K562 (cell line): ENCODE results near the gene OR10J5. TPM values are rescaled to one million over a fixed set of nuclear protein-coding genes. Genes with fewer than 3 reads are reported as not detected.

ENCODE experiments used
- ATAC-seq: fragments of 200-7000 bp; cut with Tn5 transposase; 3 replicates; pipeline ENCODE4 v1.9.1; 2020; ENCODE audit warnings: moderate library complexity
- Bru-seq: library from RNA; stranded (reverse); fragments of 400-500 nt; gene quantifications from one replicate; lab custom pipeline; 2021; lab: Mats Ljungman, UMichigan
- BruChase-seq, 2 experiments: library from RNA; stranded (reverse); fragments of 400-500 nt; gene quantifications; one replicate each; lab custom pipeline; 2021; lab: Mats Ljungman, UMichigan
- BruUV-seq: library from RNA; stranded (reverse); fragments of 400-500 nt; replicated peaks from 2 replicates; lab custom pipeline; 2021; lab: Mats Ljungman, UMichigan
- CTCF ChIA-PET: fragments of 300-600 bp; formaldehyde crosslinking; extraction: SDS; loops from one replicate; lab custom pipeline; 2021; ENCODE audit warnings: low intra/inter-chr PET ratio; lab: Yijun Ruan, JAX
- POLR2A ChIA-PET: fragments of 300-600, 350-650 bp; sonication (Branson Sonifier 250); formaldehyde crosslinking; extraction: SDS; loops from one replicate; lab custom pipeline; 2021; ENCODE audit warnings: antibody characterized with exemption, inconsistent platforms; lab: Yijun Ruan, JAX
- DNase-seq, 4 experiments: peaks; one replicate each; pipeline versions ENCODE4 v3.0.0 to v3.0.0-alpha.2; 2011 to 2018; ENCODE audit warnings: low spot score in 3 of 4, mixed read lengths in 3 of 4; ENCODE audit errors: extremely low read depth in 1 of 4
- FAIRE-seq: peaks from 2 replicates; lab custom pipeline; 2011; peaks lifted over from hg19 to GRCh38; lab: Jason Lieb, UNC
- H2AFZ ChIP-seq: 2 replicates; pipeline ENCODE4 v1.6.0; 2011; ENCODE audit warnings: low read depth, low read length, control low read depth, inconsistent platforms
- H3K27ac ChIP-seq: fragments of 200-600 bp; 3 replicates; pipeline ENCODE4 v1.8.0; 2011; ENCODE audit warnings: low read depth, mild to moderate bottlenecking, control low read depth, inconsistent platforms, low read length, moderate library complexity, mixed read lengths; ENCODE audit errors: extremely low read depth
- H3K27me3 ChIP-seq, 2 experiments: fragments of 300-600 bp in 1 of 2; 2 replicates in 1 of 2; 3 replicates in 1 of 2; pipeline versions ENCODE4 v1.6.0 to v1.8.0; 2011; ENCODE audit warnings: inconsistent platforms in 2 of 2, low read length in 2 of 2, mild to moderate bottlenecking in 1 of 2, mixed read lengths in 1 of 2, moderate library complexity in 1 of 2; ENCODE audit not compliant: control insufficient read depth in 2 of 2, insufficient read depth in 2 of 2
- H3K36me3 ChIP-seq: fragments of 300-600 bp; 3 replicates; pipeline ENCODE4 v1.8.0; 2011; ENCODE audit warnings: mild to moderate bottlenecking, low read length, inconsistent platforms; ENCODE audit not compliant: control insufficient read depth, insufficient read depth
- H3K4me1 ChIP-seq, 2 experiments: fragments of 200-600 bp in 1 of 2; replicated peaks in 1 of 2; 2 replicates in 1 of 2; 3 replicates in 1 of 2; pipeline versions ENCODE4 v1.5.1 to v1.8.0; 2011; ENCODE audit warnings: inconsistent platforms in 2 of 2, low read length in 2 of 2, mild to moderate bottlenecking in 1 of 2, mixed read lengths in 1 of 2, moderate library complexity in 1 of 2; ENCODE audit not compliant: control insufficient read depth in 2 of 2, insufficient read depth in 2 of 2
- H3K4me2 ChIP-seq: 2 replicates; pipeline ENCODE4 v1.6.1; 2011; ENCODE audit warnings: low read length, control low read depth, inconsistent platforms, mixed read lengths; ENCODE audit not compliant: insufficient read depth
- H3K4me3 ChIP-seq: fragments of 200-600 bp; sonication (generic), shearing (Covaris generic); 2 replicates; pipeline ENCODE4 v1.5.1; 2016; ENCODE audit warnings: control low read depth, inconsistent platforms
- H3K79me2 ChIP-seq: fragments of 200-600 bp; 3 replicates; pipeline ENCODE4 v1.8.0; 2011; ENCODE audit warnings: low read length, inconsistent platforms; ENCODE audit not compliant: control insufficient read depth, insufficient read depth
- H3K9ac ChIP-seq, 2 experiments: 2 replicates each; pipeline versions ENCODE4 v1.6.0 to v1.6.1; 2011; ENCODE audit warnings: low read depth in 2 of 2, low read length in 2 of 2, control low read depth in 1 of 2, inconsistent platforms in 1 of 2, mild to moderate bottlenecking in 1 of 2, mixed read lengths in 1 of 2; ENCODE audit not compliant: insufficient read depth in 1 of 2
- H3K9me1 ChIP-seq: one replicate; pipeline ENCODE4 v1.6.0; 2011; ENCODE audit warnings: inconsistent platforms, mild to moderate bottlenecking, low read length, moderate library complexity; ENCODE audit not compliant: control insufficient read depth, insufficient read depth
- H3K9me3 ChIP-seq: replicated peaks from 2 replicates; pipeline ENCODE4 v1.5.1; 2011; ENCODE audit warnings: low read depth, low read length, inconsistent platforms; ENCODE audit not compliant: control insufficient read depth, insufficient read depth
- H4K20me1 ChIP-seq: replicated peaks from 2 replicates; pipeline ENCODE4 v1.6.1; 2011; ENCODE audit warnings: low read length, inconsistent platforms, mixed read lengths; ENCODE audit not compliant: control insufficient read depth, insufficient read depth
- BDP1 ChIP-seq: IDR thresholded peaks from 3 replicates; pipeline ENCODE4 v1.6.1; 2011; ENCODE audit not compliant: insufficient read length, insufficient read depth
- HINFP ChIP-seq: fragments of 450-650 bp; conservative IDR thresholded peaks from 2 replicates; pipeline ENCODE4 v1.6.1; 2016; ENCODE audit warnings: missing genetic modification characterization, low read depth, mild to moderate bottlenecking, control low read depth, missing compliant biosample characterization
- HSF4 ChIP-seq: fragments of 250-450 bp; sonication (Bioruptor Pico); IDR thresholded peaks from 2 replicates; pipeline ENCODE4 v2.1.2; 2022; ENCODE audit warnings: mild to moderate bottlenecking, moderate library complexity, borderline replicate concordance
- MXI1 ChIP-seq: IDR thresholded peaks from 2 replicates; pipeline ENCODE4 v1.6.1; 2011; ENCODE audit warnings: low read depth, mild to moderate bottlenecking, improper control_type of control experiment, low read length
- RBM14 ChIP-seq: fragments of 200-400 bp; formaldehyde crosslinking; IDR thresholded peaks from 2 replicates; pipeline ENCODE4 v1.6.1; 2018; ENCODE audit warnings: low read depth, mild to moderate bottlenecking, low read length, moderate library complexity, borderline replicate concordance; ENCODE audit not compliant: insufficient read depth
- RBM22 ChIP-seq: fragments of 200-400 bp; formaldehyde crosslinking; IDR thresholded peaks from 2 replicates; pipeline ENCODE4 v1.6.1; 2018; ENCODE audit warnings: low read length, low read depth; ENCODE audit not compliant: poor library complexity, severe bottlenecking
- ZNF134 ChIP-seq: fragments of 250-450 bp; sonication (Bioruptor Pico); conservative IDR thresholded peaks from 2 replicates; pipeline ENCODE4 v1.4.0; 2020
- ZNF175 ChIP-seq: fragments of 200-800 bp; sonication (Bioruptor generic); IDR thresholded peaks from 2 replicates; pipeline ENCODE4 v1.6.1; 2016; ENCODE audit warnings: low read depth, mild to moderate bottlenecking, missing genetic modification characterization, missing compliant biosample characterization
- ZNF212 ChIP-seq: fragments of 450-650 bp; formaldehyde crosslinking; IDR thresholded peaks from 2 replicates; pipeline ENCODE4 v1.4.0; 2020; ENCODE audit warnings: mild to moderate bottlenecking
- WGBS: fragments of 100-300 bp; shearing (Covaris generic); methylation state at CpG from one replicate; pipeline ENCODE4 v1.1.6; 2016; ENCODE audit warnings: low coverage, mixed read lengths; ENCODE audit not compliant: insufficient coverage; ENCODE audit errors: missing lambda C conversion rate; 5-methylcytosine and 5-hydroxymethylcytosine counted together
- in situ Hi-C: fragments of 300-500 bp; cut with MboI; formaldehyde crosslinking; loops from 4 replicates; pipeline ENCODE4 v1.15.0; 2018; ENCODE audit warnings: inconsistent platforms, mixed read lengths
- intact Hi-C: fragments of 100-400 bp; cut with micrococcal nuclease; formaldehyde crosslinking; loops from 2 replicates; pipeline ENCODE4 v1.14.2; 2022
- long read RNA-seq, 3 experiments: library from polyadenylated mRNA in 2 of 3; library from RNA in 1 of 3; unstranded in 2 of 3; stranded (forward) in 1 of 3; transcript quantifications; one replicate each; pipeline ENCODE4 v2.0.0, GENCODE V29; 2019 to 2022
- polyA minus RNA-seq, 3 experiments: library from RNA; depleted of rRNA, polyadenylated mRNA; stranded (reverse); fragments of >200 nt; gene quantifications; 2 replicates each; pipeline ENCODE4 v1.2.3, GENCODE V29; 2011
- polyA plus RNA-seq, 8 experiments: library from polyadenylated mRNA; depleted of rRNA in 4 of 8; stranded (reverse) in 5 of 8; unstranded in 3 of 8; fragments of >200 nt; fragmentation: Nextera tagmentation in 2 of 8; fragmentation: Illumina TruSeq in 1 of 8; extraction: Ambion mirVana in 2 of 8; extraction: Trizol in 1 of 8; gene quantifications; 2 replicates each; pipeline versions ENCODE4 v1.2.1 to v1.2.3, GENCODE V29; 2011 to 2014; ENCODE audit warnings: inconsistent platforms in 1 of 8, missing spikeins in 1 of 8
- total RNA-seq, 7 experiments: library from RNA; depleted of rRNA in 6 of 7; stranded (reverse); fragments of >200 nt in 6 of 7; fragmentation: Illumina TruSeq in 2 of 7; extraction: Trizol in 2 of 7; gene quantifications; 2 replicates each; pipeline versions ENCODE4 v1.2.1 to v1.2.3, GENCODE V29; 2011 to 2021; ENCODE audit warnings: low replicate concordance in 1 of 7
- TF ChIP-seq, protein P1 (sequence below): sonication (generic); formaldehyde crosslinking; IDR thresholded peaks from 2 replicates; pipeline ENCODE4 v1.8.0; 2022; ENCODE audit warnings: missing genetic modification reagents, mild to moderate bottlenecking, moderate library complexity, borderline replicate concordance
- TF ChIP-seq, protein P2 (sequence below): sonication (generic); formaldehyde crosslinking; IDR thresholded peaks from 2 replicates; pipeline ENCODE4 v1.8.0; 2022; ENCODE audit warnings: mild to moderate bottlenecking, low read depth, missing genetic modification reagents

The OR10J5 gene
- not detected in 2 replicates for total RNA-seq (2011; cell fraction: chromatin; rRNA removed; ENCODE audit: low replicate concordance)
- total RNA-seq (2011; cell fraction: nucleolus; rRNA removed) = not detected in 2 replicates
- not detected in 2 replicates for total RNA-seq (2011; cell fraction: nucleoplasm; rRNA removed)
- total RNA-seq (2014; rRNA removed) (not detected in 2 replicates), total RNA-seq (2014; rRNA removed; fragmentation: Illumina TruSeq; extraction: Trizol) (not detected in 2 replicates), total RNA-seq (2015; rRNA removed; fragmentation: Illumina TruSeq; extraction: Trizol) (not detected in 2 replicates), total RNA-seq (2021) (not detected in 2 replicates), polyA plus RNA-seq (2011; rRNA removed) (not detected in 2 replicates), polyA plus RNA-seq (2014; fragmentation: Illumina TruSeq; extraction: Trizol) (not detected in 2 replicates), polyA plus RNA-seq (2014; fragmentation: Nextera tagmentation; extraction: Ambion mirVana) (not detected), polyA plus RNA-seq (2014; rRNA removed) (not detected in 2 replicates), polyA minus RNA-seq (2011; rRNA and poly(A)+ RNA removed) (not detected in 2 replicates), Bru-seq, nascent RNA (not detected), BruChase-seq, experiment 1, labeled RNA remaining after a 2-hour chase (not detected), BruChase-seq, experiment 2, labeled RNA remaining after a 6-hour chase (not detected)
- not detected in 2 replicates for polyA plus RNA-seq (2011; cell fraction: cytosol; rRNA removed)
- not detected in 2 replicates for polyA plus RNA-seq (2011; cell fraction: nucleus; rRNA removed)
- not detected in 2 replicates for polyA plus RNA-seq (2012)
- not detected in 2 replicates for polyA minus RNA-seq (2011; cell fraction: cytosol; rRNA and poly(A)+ RNA removed)
- not detected in 2 replicates for polyA minus RNA-seq (2011; cell fraction: nucleus; rRNA and poly(A)+ RNA removed)
- long read RNA-seq, experiment 1 = 0 reads
- long read RNA-seq, experiment 2 = 0 reads
- long read RNA-seq, experiment 3 = 0 reads

GRCh38 chr1:159535907-159536306, at the start of gene OR10J5:
OR10J5 (minus strand) TSS chr1:159536007; CDS start chr1:159536007, 0 bp downstream.
- no peak for DNase-seq
- Histone ChIP-seq H3K9me3 (no peaks in the 10 kb centered on the region), H3K9me1 (no peaks in the 10 kb centered on the region), H3K79me2 (no peaks in the 10 kb centered on the region), H3K4me1 (no peaks in the 10 kb centered on the region), H3K4me3 (no peak within 1 kb of the TSS), H3K9ac (no peak within 1 kb of the TSS), H4K20me1 (no peaks in the 10 kb centered on the region), H3K4me2 (no peak within 1 kb of the TSS), H3K27ac (no peak within 1 kb of the TSS), H2AFZ (no peak within 1 kb of the TSS), H3K36me3 (no peaks in the 10 kb centered on the region), H3K27me3 (no peaks in the 10 kb centered on the region)
- FAIRE-seq = no peak
- BruUV-seq = no TSS peak
- in situ Hi-C loops (no loop called here), intact Hi-C loops (no loop called here)
- TF ChIP-seq RBM22 (no peak), HINFP (tag) (no peak), MXI1 (no peak), ZNF175 (no peak), HSF4 (no peak), RBM14 (no peak), ZNF212 (CRISPR knock-in tag) (no peak), BDP1 (no peak), ZNF134 (CRISPR knock-in tag) (no peak)
- TF ChIP-seq, protein P1, sequence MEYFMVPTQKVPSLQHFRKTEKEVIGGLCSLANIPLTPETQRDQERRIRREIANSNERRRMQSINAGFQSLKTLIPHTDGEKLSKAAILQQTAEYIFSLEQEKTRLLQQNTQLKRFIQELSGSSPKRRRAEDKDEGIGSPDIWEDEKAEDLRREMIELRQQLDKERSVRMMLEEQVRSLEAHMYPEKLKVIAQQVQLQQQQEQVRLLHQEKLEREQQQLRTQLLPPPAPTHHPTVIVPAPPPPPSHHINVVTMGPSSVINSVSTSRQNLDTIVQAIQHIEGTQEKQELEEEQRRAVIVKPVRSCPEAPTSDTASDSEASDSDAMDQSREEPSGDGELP (CRISPR knock-in tag) = no peak
- TF ChIP-seq, protein P2, sequence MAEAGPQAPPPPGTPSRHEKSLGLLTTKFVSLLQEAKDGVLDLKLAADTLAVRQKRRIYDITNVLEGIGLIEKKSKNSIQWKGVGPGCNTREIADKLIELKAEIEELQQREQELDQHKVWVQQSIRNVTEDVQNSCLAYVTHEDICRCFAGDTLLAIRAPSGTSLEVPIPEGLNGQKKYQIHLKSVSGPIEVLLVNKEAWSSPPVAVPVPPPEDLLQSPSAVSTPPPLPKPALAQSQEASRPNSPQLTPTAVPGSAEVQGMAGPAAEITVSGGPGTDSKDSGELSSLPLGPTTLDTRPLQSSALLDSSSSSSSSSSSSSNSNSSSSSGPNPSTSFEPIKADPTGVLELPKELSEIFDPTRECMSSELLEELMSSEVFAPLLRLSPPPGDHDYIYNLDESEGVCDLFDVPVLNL (CRISPR knock-in tag) = no peak
- ATAC-seq = no peak
- POLR2A ChIA-PET = no interaction called here
- CTCF ChIA-PET = no interaction called here
- WGBS = 0% methylated on average over 1 of the region's 1 CpG
